Activated naive CD4-positive, alpha-beta T cell treated with anti-CD3 and anti-CD28 coated beads for 36 hours (primary cell): ENCODE results near the gene IL1B. TPM values are rescaled to one million over a fixed set of nuclear protein-coding genes. Genes with fewer than 3 reads are reported as not detected.
A peak's percentile ranks its signal among the peaks of the same experiment; 100 is the strongest.

ENCODE experiments used
- CTCF ChIA-PET: fragments of 350-600 bp; sonication (Branson Sonifier 250); formaldehyde crosslinking; loops from one replicate; lab custom pipeline; 2021; ENCODE audit warnings: antibody characterized with exemption; lab: Charles Lee
- DNase-seq: peaks from one replicate; pipeline ENCODE4 v3.0.0-alpha.2; 2020
- H3K27ac Mint-ChIP-seq: one replicate; pipeline ENCODE4 v1.8.0; 2021; ENCODE audit warnings: mild to moderate bottlenecking, mixed read lengths
- H3K27me3 Mint-ChIP-seq: one replicate; pipeline ENCODE4 v1.8.0; 2021; ENCODE audit warnings: low read depth, mixed read lengths
- H3K36me3 Mint-ChIP-seq: one replicate; pipeline ENCODE4 v1.8.0; 2021; ENCODE audit warnings: low read depth, mixed read lengths
- H3K4me1 Mint-ChIP-seq: one replicate; pipeline ENCODE4 v1.8.0; 2021; ENCODE audit warnings: low read depth, mixed read lengths
- H3K4me3 Mint-ChIP-seq: one replicate; pipeline ENCODE4 v1.8.0; 2021; ENCODE audit warnings: mild to moderate bottlenecking, moderate library complexity, mixed read lengths
- H3K9me3 Mint-ChIP-seq: one replicate; pipeline ENCODE4 v1.8.0; 2021; ENCODE audit warnings: mixed read lengths
- intact Hi-C: fragments of 100-400 bp; cut with micrococcal nuclease; formaldehyde crosslinking; loops from one replicate; pipeline ENCODE4 v1.15.1; 2023
- total RNA-seq, 2 experiments: library from RNA; stranded (reverse); gene quantifications; one replicate each; pipeline ENCODE4 v1.2.3, GENCODE V29; 2021

IL1B gene
- total RNA-seq, 2 experiments from 2014 or later, result not detected

DNA sequence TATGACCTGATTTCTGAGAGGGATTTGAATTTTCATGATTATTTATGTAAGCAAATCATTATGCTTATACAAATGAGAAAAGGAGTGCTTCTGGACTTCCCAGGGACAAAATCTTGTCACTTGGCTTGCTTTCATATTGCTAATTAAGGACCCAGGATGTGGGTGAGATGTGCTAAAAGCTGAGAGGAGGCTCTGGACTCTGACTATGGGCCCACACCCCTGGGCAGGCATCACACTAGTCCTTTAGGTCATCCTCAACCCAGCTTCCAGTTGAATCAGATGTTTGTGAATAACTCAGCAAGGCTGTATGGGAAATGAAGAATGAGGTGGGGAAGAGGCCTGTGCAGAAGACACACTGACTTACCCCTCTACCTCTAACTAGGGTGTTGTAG is 11.9 kb downstream of the IL1B start:
- H3K27ac Mint-ChIP-seq, result no peak overlapping the region
- H3K4me3 Mint-ChIP-seq, result no peak overlapping the region
- H3K27me3 Mint-ChIP-seq, result no peaks in the 10 kb centered on the region
- peaks cover 15% of the 10 kb centered on the region for H3K4me1 Mint-ChIP-seq
- DNase-seq, result no peak
- intact Hi-C loops, result loop anchor here (5.0 kb wide), 1 partner anchor 42 kb away; the partner anchor contains the start of gene IL1A
- no peaks in the 10 kb centered on the region for H3K9me3 Mint-ChIP-seq
- CTCF ChIA-PET, result no interaction called here
- no peaks in the 10 kb centered on the region for H3K36me3 Mint-ChIP-seq

- intact Hi-C loops, result loop anchor here (5.0 kb wide), 1 partner anchor 39 kb away; the partner anchor contains the start of gene IL1A
- peak; percentile 12 for DNase-seq
- no peak overlapping the region for H3K4me3 Mint-ChIP-seq
- no peak overlapping the region for H3K27ac Mint-ChIP-seq
- H3K36me3 Mint-ChIP-seq, result no peaks in the 10 kb centered on the region
- no peaks in the 10 kb centered on the region for H3K9me3 Mint-ChIP-seq
- H3K27me3 Mint-ChIP-seq, result no peaks in the 10 kb centered on the region
- CTCF ChIA-PET, result interaction anchor here (0.6 to 1.1 kb wide), 2 partner anchors 63 to 67 kb away, joined by 3 read pairs; no protein-coding TSS in a partner anchor
- H3K4me1 Mint-ChIP-seq, result peaks cover 15% of the 10 kb centered on the region
Measured at GRCh38 chr2:112821682-112822081, 14.9 kb downstream of the IL1B start.

GRCh38 chr2:112821142-112821541 is 15.4 kb downstream of the IL1B start:
- no peaks in the 10 kb centered on the region for H3K27me3 Mint-ChIP-seq
- H3K36me3 Mint-ChIP-seq, result no peaks in the 10 kb centered on the region
- no peaks in the 10 kb centered on the region for H3K9me3 Mint-ChIP-seq
- H3K27ac Mint-ChIP-seq, result no peak overlapping the region
- no peak overlapping the region for H3K4me3 Mint-ChIP-seq
- H3K4me1 Mint-ChIP-seq, result peaks cover 15% of the 10 kb centered on the region
- CTCF ChIA-PET, result interaction anchor here (0.6 kb wide), 1 partner anchor 68 kb away, joined by 3 read pairs; no protein-coding TSS in a partner anchor
- peak; percentile 39 for DNase-seq
- intact Hi-C loops, result loop anchor here (5.0 kb wide), 1 partner anchor 39 kb away; the partner anchor contains the start of gene IL1A

GRCh38 chr2:112820343-112820742 is 16.2 kb downstream of the IL1B start:
- intact Hi-C loops, result loop anchor here (5.0 kb wide), 1 partner anchor 38 kb away; the partner anchor contains the start of gene IL1A

DNA sequence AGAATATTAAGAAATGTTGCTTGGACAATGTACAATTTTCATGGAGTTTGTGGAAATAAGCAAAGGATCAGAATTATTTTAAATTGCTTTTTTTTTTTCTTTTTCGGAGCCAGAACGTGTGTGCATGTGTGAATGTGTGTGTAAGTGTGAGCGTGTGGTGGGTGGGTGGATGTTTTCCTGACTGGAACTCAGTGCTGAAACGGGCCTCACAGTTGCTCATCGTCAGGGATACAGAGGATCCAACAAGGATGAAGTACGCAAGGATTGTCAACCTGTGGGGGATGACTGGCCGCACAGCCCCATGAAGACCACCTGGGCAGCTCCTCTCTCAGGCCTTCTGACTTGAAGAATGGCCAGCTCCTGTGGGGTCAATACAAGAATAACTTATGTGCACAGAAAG is 17.5 kb downstream of the IL1B start:
- Mint-ChIP-seq H3K27ac (no peak overlapping the region), H3K9me3 (no peaks in the 10 kb centered on the region), H3K4me1 (peaks cover 15% of the 10 kb centered on the region), H3K36me3 (no peaks in the 10 kb centered on the region), H3K4me3 (no peak overlapping the region), H3K27me3 (no peaks in the 10 kb centered on the region)
- no peak for DNase-seq
- intact Hi-C loops, result no loop called here
- CTCF ChIA-PET, result interaction anchor here (0.6 kb wide), 1 partner anchor 309 kb away, joined by 3 read pairs; no protein-coding TSS in a partner anchor

More at GRCh38 chr2:112820343-112820742, 16.2 kb downstream of the IL1B start:
- H3K4me3 Mint-ChIP-seq, result no peak overlapping the region
- CTCF ChIA-PET, result interaction anchor here (0.7 kb wide), 1 partner anchor 165 kb away, joined by 3 read pairs; no protein-coding TSS in a partner anchor
- no peaks in the 10 kb centered on the region for H3K36me3 Mint-ChIP-seq
- H3K27ac Mint-ChIP-seq, result no peak overlapping the region
- H3K4me1 Mint-ChIP-seq, result peaks cover 15% of the 10 kb centered on the region
- no peak for DNase-seq
- no peaks in the 10 kb centered on the region for H3K9me3 Mint-ChIP-seq
- no peaks in the 10 kb centered on the region for H3K27me3 Mint-ChIP-seq

GRCh38 chr2:112818094-112818902 is 18.3 kb downstream of the IL1B start:
- DNase-seq, result no peak
- no peak overlapping the region for H3K27ac Mint-ChIP-seq
- no peaks in the 10 kb centered on the region for H3K9me3 Mint-ChIP-seq
- H3K4me3 Mint-ChIP-seq, result no peak overlapping the region
- no peaks in the 10 kb centered on the region for H3K27me3 Mint-ChIP-seq
- peaks cover 16% of the 10 kb centered on the region for H3K4me1 Mint-ChIP-seq
- CTCF ChIA-PET, result no interaction called here
- H3K36me3 Mint-ChIP-seq, result no peaks in the 10 kb centered on the region
- intact Hi-C loops, result no loop called here

- H3K9me3 Mint-ChIP-seq, result no peaks in the 10 kb centered on the region
- no peak overlapping the region for H3K27ac Mint-ChIP-seq
- DNase-seq, result no peak
- CTCF ChIA-PET, result interaction anchor here (1.0 to 1.1 kb wide), 2 partner anchors 68 kb away, joined by 3 to 8 read pairs; no protein-coding TSS in a partner anchor
- no peaks in the 10 kb centered on the region for H3K27me3 Mint-ChIP-seq
- H3K36me3 Mint-ChIP-seq, result no peaks in the 10 kb centered on the region
- intact Hi-C loops, result no loop called here
- H3K4me1 Mint-ChIP-seq, result peaks cover 24% of the 10 kb centered on the region
- H3K4me3 Mint-ChIP-seq, result no peak overlapping the region
Measured at GRCh38 chr2:112817082-112817689, 19.4 kb downstream of the IL1B start.

GRCh38 chr2:112814278-112814677 is 22.3 kb downstream of the IL1B start:
- Mint-ChIP-seq H3K27ac (no peak overlapping the region), H3K4me1 (peaks cover 25% of the 10 kb centered on the region), H3K36me3 (no peaks in the 10 kb centered on the region), H3K4me3 (no peak overlapping the region), H3K27me3 (no peaks in the 10 kb centered on the region), H3K9me3 (peaks cover 5% of the 10 kb centered on the region)
- intact Hi-C loops, result loop anchor here (5.0 kb wide), 1 partner anchor 52 kb away; the partner anchor contains the start of gene CKAP2L
- DNase-seq, result no peak
- CTCF ChIA-PET, result interaction anchor here (0.8 kb wide), 1 partner anchor 769 kb away, joined by 3 read pairs; no protein-coding TSS in a partner anchor

- no peak overlapping the region for H3K27ac Mint-ChIP-seq
- DNase-seq, result no peak
- H3K4me3 Mint-ChIP-seq, result no peak overlapping the region
- H3K4me1 Mint-ChIP-seq, result peaks cover 25% of the 10 kb centered on the region
- H3K9me3 Mint-ChIP-seq, result peaks cover 9% of the 10 kb centered on the region
- H3K36me3 Mint-ChIP-seq, result no peaks in the 10 kb centered on the region
- CTCF ChIA-PET, result interaction anchor here (0.8 kb wide), 1 partner anchor 72 kb away, joined by 3 read pairs; no protein-coding TSS in a partner anchor
- H3K27me3 Mint-ChIP-seq, result no peaks in the 10 kb centered on the region
- intact Hi-C loops, result loop anchor here (5.0 kb wide), 1 partner anchor 51 kb away; the partner anchor contains the start of gene CKAP2L
Measured at GRCh38 chr2:112813280-112813966, 23.2 kb downstream of the IL1B start.

GRCh38 chr2:112812318-112813267 is 24.0 kb downstream of the IL1B start:
- Mint-ChIP-seq H3K36me3 (no peaks in the 10 kb centered on the region), H3K27me3 (no peaks in the 10 kb centered on the region), H3K4me1 (peaks cover 25% of the 10 kb centered on the region), H3K9me3 (peaks cover 11% of the 10 kb centered on the region), H3K27ac (peak overlapping the region; percentile 64), H3K4me3 (no peak overlapping the region)
- CTCF ChIA-PET, result interaction anchor here (0.6 to 0.8 kb wide), 2 partner anchors 72 to 332 kb away, joined by 3 to 4 read pairs; no protein-coding TSS in a partner anchor
- intact Hi-C loops, result loop anchor here (1.0 to 5.0 kb wide), 2 partner anchors 8 to 50 kb away; partner anchors contain the start of gene CKAP2L
- no peak for DNase-seq
